Measurements from ENCODE around the gene CAPN13.

CAPN13 gene, protein sequence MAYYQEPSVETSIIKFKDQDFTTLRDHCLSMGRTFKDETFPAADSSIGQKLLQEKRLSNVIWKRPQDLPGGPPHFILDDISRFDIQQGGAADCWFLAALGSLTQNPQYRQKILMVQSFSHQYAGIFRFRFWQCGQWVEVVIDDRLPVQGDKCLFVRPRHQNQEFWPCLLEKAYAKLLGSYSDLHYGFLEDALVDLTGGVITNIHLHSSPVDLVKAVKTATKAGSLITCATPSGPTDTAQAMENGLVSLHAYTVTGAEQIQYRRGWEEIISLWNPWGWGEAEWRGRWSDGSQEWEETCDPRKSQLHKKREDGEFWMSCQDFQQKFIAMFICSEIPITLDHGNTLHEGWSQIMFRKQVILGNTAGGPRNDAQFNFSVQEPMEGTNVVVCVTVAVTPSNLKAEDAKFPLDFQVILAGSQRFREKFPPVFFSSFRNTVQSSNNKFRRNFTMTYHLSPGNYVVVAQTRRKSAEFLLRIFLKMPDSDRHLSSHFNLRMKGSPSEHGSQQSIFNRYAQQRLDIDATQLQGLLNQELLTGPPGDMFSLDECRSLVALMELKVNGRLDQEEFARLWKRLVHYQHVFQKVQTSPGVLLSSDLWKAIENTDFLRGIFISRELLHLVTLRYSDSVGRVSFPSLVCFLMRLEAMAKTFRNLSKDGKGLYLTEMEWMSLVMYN

GRCh38 chr2:30807249-30807648, at the start of gene CAPN13:
Gene CAPN13, minus strand, starts transcription at chr2:30807446. Its CDS starts 20,121 bp downstream, at chr2:30787325.
- Histone ChIP-seq H3K36me3 (ENCODE audit: control insufficient read depth, low read length) (no peaks in the 10 kb centered on the region), H3K4me2 (ENCODE audit: low read length) (no peak within 1 kb of the TSS), H3K27ac (ENCODE audit: low read depth, low read length) (no peak within 1 kb of the TSS), H3K27me3 (ENCODE audit: control insufficient read depth, low read length) (no peaks in the 10 kb centered on the region), H3K9me3 (ENCODE audit: control insufficient read depth, insufficient read depth, low read length) (no peaks in the 10 kb centered on the region), H4K20me1 (ENCODE audit: control insufficient read depth, insufficient read depth, low read depth, low read length) (no peaks in the 10 kb centered on the region), H3K79me2 (ENCODE audit: control insufficient read depth, low read length) (no peaks in the 10 kb centered on the region), H3K9me2 (replicated peaks; ENCODE audit: control insufficient read depth, low read length) (no peaks in the 10 kb centered on the region), H3K4me1 (ENCODE audit: control insufficient read depth, low read length) (no peaks in the 10 kb centered on the region), H3F3A (ENCODE audit: control insufficient read depth, insufficient read depth) (no peaks in the 10 kb centered on the region), H3K4me3 (ENCODE audit: low read length) (no peak within 1 kb of the TSS)
- TF ChIP-seq, protein P1, sequence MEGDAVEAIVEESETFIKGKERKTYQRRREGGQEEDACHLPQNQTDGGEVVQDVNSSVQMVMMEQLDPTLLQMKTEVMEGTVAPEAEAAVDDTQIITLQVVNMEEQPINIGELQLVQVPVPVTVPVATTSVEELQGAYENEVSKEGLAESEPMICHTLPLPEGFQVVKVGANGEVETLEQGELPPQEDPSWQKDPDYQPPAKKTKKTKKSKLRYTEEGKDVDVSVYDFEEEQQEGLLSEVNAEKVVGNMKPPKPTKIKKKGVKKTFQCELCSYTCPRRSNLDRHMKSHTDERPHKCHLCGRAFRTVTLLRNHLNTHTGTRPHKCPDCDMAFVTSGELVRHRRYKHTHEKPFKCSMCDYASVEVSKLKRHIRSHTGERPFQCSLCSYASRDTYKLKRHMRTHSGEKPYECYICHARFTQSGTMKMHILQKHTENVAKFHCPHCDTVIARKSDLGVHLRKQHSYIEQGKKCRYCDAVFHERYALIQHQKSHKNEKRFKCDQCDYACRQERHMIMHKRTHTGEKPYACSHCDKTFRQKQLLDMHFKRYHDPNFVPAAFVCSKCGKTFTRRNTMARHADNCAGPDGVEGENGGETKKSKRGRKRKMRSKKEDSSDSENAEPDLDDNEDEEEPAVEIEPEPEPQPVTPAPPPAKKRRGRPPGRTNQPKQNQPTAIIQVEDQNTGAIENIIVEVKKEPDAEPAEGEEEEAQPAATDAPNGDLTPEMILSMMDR (IDR thresholded peaks at IDR 0.05; ENCODE audit: low read depth, low read length, poor library complexity, severe bottlenecking): no peak
- TF ChIP-seq EZH2phosphoT487 (IDR thresholded peaks at IDR 0.05; ENCODE audit: borderline replicate concordance, low read length): no peak

DNA sequence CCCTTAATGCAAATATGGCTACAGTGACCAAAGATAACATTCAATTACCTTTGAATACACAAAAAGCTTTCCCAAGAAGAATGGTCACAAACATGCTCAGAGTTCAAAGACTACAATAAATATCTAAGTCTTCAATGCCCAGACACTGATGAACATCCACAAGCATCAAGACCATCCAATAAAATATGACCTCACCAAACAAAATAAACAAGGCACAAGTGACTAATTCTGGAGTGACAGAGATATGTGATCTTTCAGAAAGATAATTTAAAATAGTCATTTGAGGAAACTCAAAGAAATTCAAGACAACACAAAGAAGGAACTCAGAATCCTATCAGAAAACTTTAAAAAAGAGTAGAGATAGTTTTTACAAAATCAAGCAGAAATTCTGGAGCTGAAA, 40.6 kb upstream of the CAPN13 start:
- TF ChIP-seq EZH2phosphoT487 (IDR thresholded peaks at IDR 0.05; ENCODE audit: borderline replicate concordance, low read length): no peak
- TF ChIP-seq, protein P1 (IDR thresholded peaks at IDR 0.05; ENCODE audit: low read depth, low read length, poor library complexity, severe bottlenecking): no peak
- H3K79me2 ChIP-seq (ENCODE audit: control insufficient read depth, low read length): no peaks in the 10 kb centered on the region
- H3F3A ChIP-seq (ENCODE audit: control insufficient read depth, insufficient read depth): no peaks in the 10 kb centered on the region
- H3K9me2 ChIP-seq (replicated peaks; ENCODE audit: control insufficient read depth, low read length): no peaks in the 10 kb centered on the region
- H4K20me1 ChIP-seq (ENCODE audit: control insufficient read depth, insufficient read depth, low read depth, low read length): no peaks in the 10 kb centered on the region
- H3K9me3 ChIP-seq (ENCODE audit: control insufficient read depth, insufficient read depth, low read length): no peaks in the 10 kb centered on the region
- peaks cover 4% of the 10 kb centered on the region; the same call in 1 of the 2 replicates for H3K27me3 ChIP-seq (ENCODE audit: control insufficient read depth, low read length)
- no peak overlapping the region for H3K4me2 ChIP-seq (ENCODE audit: low read length)
- no peaks in the 10 kb centered on the region for H3K36me3 ChIP-seq (ENCODE audit: control insufficient read depth, low read length)
- no peaks in the 10 kb centered on the region for H3K4me1 ChIP-seq (ENCODE audit: control insufficient read depth, low read length)
- H3K4me3 ChIP-seq (ENCODE audit: low read length): no peak overlapping the region
- H3K27ac ChIP-seq (ENCODE audit: low read depth, low read length): no peak overlapping the region

GRCh38 chr2:30847329-30847728, 40.1 kb upstream of the CAPN13 start:
- TF ChIP-seq EZH2phosphoT487 (IDR thresholded peaks at IDR 0.05; ENCODE audit: borderline replicate concordance, low read length): no peak
- TF ChIP-seq, protein P1 (IDR thresholded peaks at IDR 0.05; ENCODE audit: low read depth, low read length, poor library complexity, severe bottlenecking): no peak
- no peaks in the 10 kb centered on the region for H3K9me2 ChIP-seq (replicated peaks; ENCODE audit: control insufficient read depth, low read length)
- H3K27ac ChIP-seq (ENCODE audit: low read depth, low read length): no peak overlapping the region
- H3F3A ChIP-seq (ENCODE audit: control insufficient read depth, insufficient read depth): no peaks in the 10 kb centered on the region
- H3K9me3 ChIP-seq (ENCODE audit: control insufficient read depth, insufficient read depth, low read length): no peaks in the 10 kb centered on the region
- H3K4me1 ChIP-seq (ENCODE audit: control insufficient read depth, low read length): no peaks in the 10 kb centered on the region
- H3K27me3 ChIP-seq (ENCODE audit: control insufficient read depth, low read length): peaks cover 4% of the 10 kb centered on the region; the same call in 1 of the 2 replicates
- H4K20me1 ChIP-seq (ENCODE audit: control insufficient read depth, insufficient read depth, low read depth, low read length): no peaks in the 10 kb centered on the region
- no peaks in the 10 kb centered on the region for H3K79me2 ChIP-seq (ENCODE audit: control insufficient read depth, low read length)
- no peak overlapping the region for H3K4me2 ChIP-seq (ENCODE audit: low read length)
- no peak overlapping the region for H3K4me3 ChIP-seq (ENCODE audit: low read length)
- no peaks in the 10 kb centered on the region for H3K36me3 ChIP-seq (ENCODE audit: control insufficient read depth, low read length)
